ENCODE data around the gene RAMACL. TPM values are rescaled to one million over a fixed set of nuclear protein-coding genes. Genes with fewer than 3 reads are reported as not detected.

The RAMACL gene
- polyA plus RNA-seq, 1 donor from 2014 or later, result 1.9 TPM

GRCh38 chr6:166559662-166560061, 26.8 kb downstream of the RAMACL start:
- H3K27me3 ChIP-seq (ENCODE audit: insufficient read depth, low read depth, low read length), result no peaks in the 10 kb centered on the region
- no peak overlapping the region for H3K27ac ChIP-seq (ENCODE audit: low read length)
- H3K9ac ChIP-seq (ENCODE audit: low read length), result no peak overlapping the region
- H3K9me3 ChIP-seq (ENCODE audit: low read length), result peaks cover 6% of the 10 kb centered on the region
- no peaks in the 10 kb centered on the region for H3F3A ChIP-seq (ENCODE audit: insufficient read depth, low read length, poor library complexity, severe bottlenecking)
- peaks cover 4% of the 10 kb centered on the region for H3K79me2 ChIP-seq (replicated peaks; ENCODE audit: insufficient read depth, low read length)
- no peak overlapping the region for H3K4me3 ChIP-seq (ENCODE audit: low read length)
- no peaks in the 10 kb centered on the region for H4K20me1 ChIP-seq (ENCODE audit: insufficient read depth)
- H2AFZ ChIP-seq (ENCODE audit: low read depth, low read length), result no peak overlapping the region
- peaks cover 4% of the 10 kb centered on the region for H3K36me3 ChIP-seq (ENCODE audit: insufficient read depth, low read length)
- H3K9me2 ChIP-seq (ENCODE audit: insufficient read depth, low read length), result no peaks in the 10 kb centered on the region
- TF ChIP-seq RAD21 (conservative IDR thresholded peaks at IDR 0.05) (no peak), EZH2 (IDR thresholded peaks at IDR 0.05; ENCODE audit: borderline replicate concordance, insufficient read depth, low read length, poor library complexity, severe bottlenecking) (no peak), TAF1 (IDR thresholded peaks at IDR 0.05; ENCODE audit: low read depth) (no peak), MXI1 (conservative IDR thresholded peaks at IDR 0.05; ENCODE audit: poor library complexity, severe bottlenecking) (no peak), REST (IDR thresholded peaks at IDR 0.05; ENCODE audit: borderline replicate concordance) (no peak), EP300 (conservative IDR thresholded peaks at IDR 0.05; ENCODE audit: poor library complexity, severe bottlenecking) (no peak), POLR2AphosphoS5 (IDR thresholded peaks at IDR 0.05) (no peak), CTCF (IDR thresholded peaks at IDR 0.05; ENCODE audit: poor library complexity, severe bottlenecking) (no peak), SMC3 (conservative IDR thresholded peaks at IDR 0.05; ENCODE audit: poor library complexity) (no peak)
- H3K4me2 ChIP-seq (ENCODE audit: low read length), result no peak overlapping the region

- Histone ChIP-seq H3K27ac (ENCODE audit: low read length) (no peak overlapping the region), H3K9ac (ENCODE audit: low read length) (no peak overlapping the region), H3K36me3 (ENCODE audit: insufficient read depth, low read length) (peaks cover 4% of the 10 kb centered on the region), H3K27me3 (ENCODE audit: insufficient read depth, low read depth, low read length) (no peaks in the 10 kb centered on the region), H3K4me3 (ENCODE audit: low read length) (no peak overlapping the region), H3K9me3 (ENCODE audit: low read length) (peaks cover 6% of the 10 kb centered on the region), H3K9me2 (ENCODE audit: insufficient read depth, low read length) (no peaks in the 10 kb centered on the region), H3F3A (ENCODE audit: insufficient read depth, low read length, poor library complexity, severe bottlenecking) (no peaks in the 10 kb centered on the region), H3K4me2 (ENCODE audit: low read length) (no peak overlapping the region), H4K20me1 (ENCODE audit: insufficient read depth) (no peaks in the 10 kb centered on the region), H2AFZ (ENCODE audit: low read depth, low read length) (no peak overlapping the region), H3K79me2 (replicated peaks; ENCODE audit: insufficient read depth, low read length) (peaks cover 4% of the 10 kb centered on the region)
- TF ChIP-seq MXI1 (conservative IDR thresholded peaks at IDR 0.05; ENCODE audit: poor library complexity, severe bottlenecking) (no peak), SMC3 (conservative IDR thresholded peaks at IDR 0.05; ENCODE audit: poor library complexity) (no peak), POLR2AphosphoS5 (IDR thresholded peaks at IDR 0.05) (no peak), CTCF (IDR thresholded peaks at IDR 0.05; ENCODE audit: poor library complexity, severe bottlenecking) (no peak), REST (IDR thresholded peaks at IDR 0.05; ENCODE audit: borderline replicate concordance) (no peak), EP300 (conservative IDR thresholded peaks at IDR 0.05; ENCODE audit: poor library complexity, severe bottlenecking) (no peak), TAF1 (IDR thresholded peaks at IDR 0.05; ENCODE audit: low read depth) (no peak), EZH2 (IDR thresholded peaks at IDR 0.05; ENCODE audit: borderline replicate concordance, insufficient read depth, low read length, poor library complexity, severe bottlenecking) (no peak), RAD21 (conservative IDR thresholded peaks at IDR 0.05) (no peak)
These were observed 27.3 kb downstream of the RAMACL start for GRCh38 chr6:166559211-166559610.
